Measurements from ENCODE around the gene KLF18.
"Not testable (repeated sequence)": the region's sequence is repeated elsewhere in the genome, so short reads cannot be mapped to it uniquely, and the experiment has no call there.

Gene KLF18

DNA sequence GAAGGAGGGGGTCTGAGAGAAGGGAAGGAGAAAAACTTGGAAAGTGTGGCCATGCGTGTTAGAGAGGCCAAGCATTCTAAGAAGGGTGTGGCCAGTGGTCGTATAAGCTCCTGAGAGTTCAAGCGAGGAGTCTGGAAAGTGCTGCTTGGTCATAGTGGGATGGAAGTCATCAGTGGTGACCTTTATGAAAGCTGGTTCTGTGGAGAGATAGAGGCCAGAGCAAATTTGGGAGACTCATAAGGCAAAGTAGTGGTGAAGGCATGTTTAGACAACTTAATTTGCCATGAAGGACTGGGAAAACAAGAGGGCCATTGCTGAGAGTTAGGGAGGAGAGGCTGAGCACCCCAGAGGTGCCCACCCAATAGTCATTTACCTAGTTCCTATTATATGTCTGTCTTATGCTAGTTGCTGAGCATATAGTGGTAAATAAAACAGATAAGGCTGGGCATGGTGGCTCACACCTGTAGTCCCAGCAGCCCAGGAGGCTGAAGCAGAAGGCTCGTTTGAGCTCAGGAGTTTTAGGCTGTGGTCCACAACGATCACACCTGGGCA, 21.0 kb downstream of the KLF18 start:
- DNase-seq: no peak

DNA sequence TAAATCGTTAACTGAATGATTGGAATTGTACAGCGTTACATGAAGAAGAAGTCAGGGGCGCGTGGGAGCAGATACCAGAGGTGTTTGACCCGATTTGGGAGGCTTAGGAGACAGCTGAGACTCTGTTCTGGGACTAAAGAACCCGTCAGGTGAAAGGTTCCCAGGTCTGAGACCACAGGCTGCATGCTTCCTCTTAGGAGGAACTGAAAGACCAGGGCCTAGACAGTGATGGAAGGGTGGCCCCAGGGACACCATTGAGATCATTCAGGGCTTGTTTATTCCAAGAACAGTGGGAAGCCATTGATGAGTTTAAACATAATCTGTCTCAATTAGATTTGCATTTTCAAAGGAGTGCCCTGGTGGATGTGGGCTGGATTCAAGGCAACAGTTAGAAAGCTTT, 21.9 kb downstream of the KLF18 start:
- DNase-seq: no peak

DNA sequence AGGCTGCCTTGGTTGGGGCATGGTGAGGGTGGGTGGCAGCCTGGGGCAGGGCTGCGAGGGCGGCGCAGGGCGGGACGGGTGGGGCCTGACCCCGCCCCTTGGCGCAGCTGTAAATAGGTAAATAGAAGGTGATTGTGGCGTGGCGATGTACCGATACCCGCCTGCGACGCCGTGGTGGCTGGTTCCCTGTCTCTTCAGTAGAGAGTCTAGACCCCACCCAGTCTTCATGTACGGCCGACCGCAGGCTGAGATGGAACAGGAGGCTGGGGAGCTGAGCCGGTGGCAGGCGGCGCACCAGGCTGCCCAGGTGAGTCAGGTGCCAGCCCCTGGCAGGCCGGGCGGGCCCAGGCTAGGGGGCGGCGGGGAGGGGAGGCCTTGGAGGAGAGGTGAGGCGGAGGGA, 22.7 kb downstream of the KLF18 start, which contains the start of gene KLF17:
KLF17 (plus strand) TSS at position 140 of the 400 bp plus-strand sequence; CDS start at position 227, 87 bp downstream.
- no peak for DNase-seq

DNA sequence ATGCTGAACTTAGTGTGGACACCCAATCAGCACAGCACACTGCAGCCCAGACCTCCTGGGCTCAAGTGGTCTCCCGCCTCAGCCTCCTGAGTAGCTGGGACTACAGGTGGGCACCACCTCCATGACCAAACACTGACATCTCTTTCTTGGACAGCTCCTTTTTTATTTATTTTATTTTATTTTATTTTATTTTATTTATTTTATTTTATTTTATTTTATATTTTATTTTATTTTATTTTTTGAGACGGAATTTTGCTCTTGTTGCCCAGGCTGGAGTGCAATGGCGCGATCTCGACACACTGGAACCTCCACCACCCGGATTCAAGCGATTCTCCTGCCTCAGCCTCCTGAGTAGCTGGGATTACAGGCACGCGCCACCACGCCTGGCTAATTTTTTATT, 24.2 kb downstream of the KLF18 start:
- DNase-seq: not testable (repeated sequence)

DNA sequence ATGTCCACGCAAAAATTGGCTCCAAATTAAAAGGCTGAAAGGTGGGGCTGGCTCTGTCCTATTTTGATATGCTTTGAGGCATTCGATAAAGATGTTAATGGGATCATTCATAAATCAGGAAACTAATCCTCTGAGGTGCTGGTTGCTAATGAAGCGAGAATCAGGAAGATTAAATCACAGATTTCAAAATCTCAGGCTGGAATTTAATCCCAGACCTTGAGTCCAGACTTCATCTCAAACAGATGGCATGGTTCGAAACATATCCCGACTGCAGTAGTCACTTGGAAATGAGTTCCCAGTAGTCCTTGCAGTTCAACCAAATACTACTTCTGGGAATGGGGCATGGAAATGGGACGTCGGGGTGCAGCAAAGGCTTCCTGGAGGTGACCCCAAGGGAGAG, 27.3 kb downstream of the KLF18 start:
- no peak for DNase-seq

DNA sequence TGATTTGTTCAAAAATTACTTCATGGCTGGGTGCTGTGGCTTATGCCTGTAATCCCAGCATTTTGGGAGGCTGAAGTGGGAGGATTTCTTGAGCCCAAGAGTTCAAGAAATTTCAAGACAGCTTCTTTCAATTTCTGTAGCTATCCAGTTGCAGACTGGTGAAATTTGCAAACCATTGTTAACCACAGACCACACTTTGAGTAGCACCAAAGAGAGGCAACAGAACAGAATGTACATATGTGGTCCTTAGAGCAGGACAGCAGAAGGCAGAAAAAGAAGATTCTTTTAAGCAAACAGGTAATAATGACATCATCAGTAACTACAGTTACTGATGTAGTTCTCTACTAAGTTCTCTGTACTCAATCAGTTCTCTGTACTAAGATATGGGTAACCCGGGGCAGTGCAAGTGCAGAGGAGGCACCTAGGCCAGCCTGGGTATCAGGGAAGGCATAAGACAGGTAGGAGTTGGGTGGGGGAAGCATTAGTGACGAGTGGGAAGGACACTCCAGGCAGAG, 28.3 kb downstream of the KLF18 start:
- no peak for DNase-seq

DNA sequence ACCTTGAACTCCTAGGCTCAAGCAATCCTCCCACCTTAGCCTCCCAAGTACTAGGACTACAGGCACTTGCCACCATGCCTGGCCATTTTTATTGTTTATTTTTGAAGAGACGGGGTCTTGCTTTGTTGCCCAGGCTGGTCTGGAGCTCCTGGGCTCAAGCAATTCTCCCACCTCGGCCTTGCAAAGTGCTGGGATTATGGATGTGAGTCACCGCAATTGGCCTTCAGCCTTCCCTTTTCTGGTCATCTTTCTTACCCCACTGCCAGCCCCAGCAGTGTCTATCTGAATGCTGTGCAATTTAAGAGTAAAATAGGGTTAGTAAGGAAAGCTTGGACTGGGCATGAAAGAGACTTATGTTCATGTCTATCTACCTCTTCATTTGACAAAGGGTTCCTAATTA, 28.9 kb downstream of the KLF18 start:
- no peak for DNase-seq

DNA sequence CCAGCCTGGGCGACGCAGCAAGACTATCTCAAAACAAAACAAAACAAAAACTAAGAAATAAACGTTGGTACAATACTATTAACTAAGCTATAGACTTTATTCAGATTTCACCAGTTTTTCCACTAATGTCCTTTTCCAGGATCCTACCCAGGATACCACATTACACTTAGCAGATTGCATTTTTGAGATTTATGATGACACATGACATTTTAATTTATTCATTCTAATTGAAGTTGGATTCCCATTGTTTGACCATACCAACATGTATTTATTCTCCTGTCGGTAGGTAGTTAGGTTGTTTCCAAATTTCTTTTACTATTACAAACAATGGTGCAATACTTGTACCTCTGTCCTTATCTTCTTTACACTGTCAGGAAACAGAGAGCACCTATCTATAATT, 29.6 kb downstream of the KLF18 start:
- no peak for DNase-seq

DNA sequence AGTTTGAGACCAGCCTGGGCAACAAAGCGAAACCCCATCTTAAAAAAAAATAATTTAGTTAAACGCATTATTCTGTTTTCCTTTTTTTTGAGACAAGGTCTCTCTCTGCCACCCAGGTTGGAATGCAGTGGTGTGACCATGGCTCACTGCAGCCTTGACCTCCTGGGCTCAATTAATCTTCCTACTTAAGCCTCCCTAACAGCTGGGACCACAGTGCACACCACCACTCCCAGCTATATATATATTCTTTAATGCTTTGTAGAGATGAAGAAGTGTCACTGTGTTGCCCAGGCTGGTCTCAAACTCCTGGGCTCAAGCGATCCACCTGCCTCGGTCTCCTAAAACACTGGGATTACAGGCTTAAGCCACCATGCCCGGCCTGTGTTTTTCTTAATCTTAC, 30.5 kb downstream of the KLF18 start:
- DNase-seq: no peak

DNA sequence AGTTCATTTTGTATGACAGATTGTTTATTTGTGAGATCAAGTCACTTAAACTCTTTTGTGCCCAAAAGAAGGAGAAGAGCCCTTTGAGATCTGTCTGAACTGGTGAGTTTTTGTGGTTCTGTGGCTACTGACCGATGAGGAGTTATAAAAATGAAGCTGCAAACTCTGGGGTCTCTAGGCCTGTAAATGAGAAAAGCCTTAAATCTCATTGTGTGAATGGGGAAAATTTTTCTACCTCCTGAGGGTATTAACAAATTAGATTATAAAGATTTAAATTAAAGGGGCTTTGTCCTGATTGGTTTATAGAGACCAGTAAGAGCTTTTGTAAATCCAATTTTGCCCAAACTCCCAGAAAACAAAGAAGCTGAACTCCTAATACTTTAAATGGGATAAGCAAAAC, 32.5 kb downstream of the KLF18 start:
- no peak for DNase-seq

DNA sequence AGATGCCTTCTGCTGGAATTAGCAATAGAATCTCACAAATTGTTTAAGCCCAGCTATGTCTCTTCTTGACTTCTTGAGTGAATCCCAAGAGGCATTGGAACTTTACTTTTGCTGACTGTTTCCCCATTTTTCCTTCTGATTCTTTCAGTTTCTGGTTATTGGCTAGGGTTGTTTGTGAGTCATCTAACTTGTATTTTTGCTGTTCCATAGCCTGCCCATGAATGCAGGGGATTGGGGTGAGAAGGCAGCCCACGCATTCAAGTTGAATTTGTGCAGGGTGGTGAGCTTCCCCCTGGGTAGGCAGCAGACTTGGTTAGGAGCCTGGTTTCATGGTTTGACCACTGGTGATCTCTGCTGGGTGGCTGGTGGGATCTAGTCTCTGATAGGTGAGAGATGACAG, 33.2 kb downstream of the KLF18 start:
- no peak for DNase-seq

DNA sequence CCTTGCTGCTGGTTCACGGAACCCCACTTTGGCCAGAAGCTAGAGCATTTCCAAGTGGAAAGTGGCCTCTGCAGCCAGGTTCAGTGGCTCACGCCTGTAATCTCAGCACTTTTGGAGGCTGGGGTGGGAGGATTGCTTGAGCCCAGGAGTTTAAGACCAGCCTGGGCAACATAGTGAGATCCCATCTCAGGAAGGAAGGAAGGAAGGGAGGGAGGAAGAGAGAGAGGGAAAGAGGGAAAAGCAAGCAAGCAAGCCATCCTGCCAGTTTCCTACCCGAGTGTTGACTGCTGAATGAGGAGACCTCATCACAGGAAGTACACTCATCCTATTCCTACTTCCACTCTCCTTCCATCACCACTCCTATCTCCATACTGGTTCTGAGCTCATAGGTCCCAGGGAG, 35.6 kb downstream of the KLF18 start:
- DNase-seq: no peak

DNA sequence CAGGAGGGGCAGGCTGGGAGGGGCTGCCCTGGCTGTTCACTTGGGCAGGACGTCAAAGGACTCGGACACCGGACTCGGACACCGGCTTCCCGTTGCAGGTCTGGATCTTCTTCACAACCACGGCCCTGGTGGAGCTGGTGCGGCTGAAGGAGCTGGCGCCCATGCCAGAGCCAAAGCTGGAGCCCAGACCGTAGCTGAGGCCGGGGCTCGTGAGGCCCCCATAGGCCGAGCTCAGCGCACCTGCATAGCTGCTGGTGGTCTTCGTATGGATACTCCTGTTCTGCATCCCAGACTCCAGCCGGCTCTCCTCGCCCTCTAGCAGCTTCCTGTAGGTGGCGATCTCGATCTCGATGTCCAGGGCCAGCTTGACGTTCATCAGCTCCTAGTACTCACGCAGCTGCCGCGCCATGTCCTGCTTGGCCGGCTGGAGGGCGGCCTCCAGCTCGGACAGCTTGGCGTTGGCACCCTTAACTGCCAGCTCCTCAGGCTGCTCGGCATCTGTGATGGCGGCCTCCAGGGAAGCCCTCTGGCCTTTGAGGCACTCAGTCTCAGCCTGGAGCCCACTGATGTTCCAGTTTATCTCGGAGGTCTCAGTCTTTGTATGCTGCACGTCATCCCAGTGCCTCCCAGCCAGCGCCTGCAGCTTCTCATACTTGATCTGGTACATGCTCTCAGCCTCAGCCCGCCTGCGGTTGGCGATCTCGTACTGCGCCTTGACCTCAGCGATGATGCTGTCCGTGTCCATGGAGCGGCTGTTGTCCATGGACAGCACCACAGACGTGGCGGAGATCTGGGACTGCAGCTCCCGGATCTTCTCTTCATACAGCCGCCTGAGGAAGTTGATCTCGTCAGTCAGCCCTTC, 37.9 kb downstream of the KLF18 start:
- DNase-seq: no peak

DNA sequence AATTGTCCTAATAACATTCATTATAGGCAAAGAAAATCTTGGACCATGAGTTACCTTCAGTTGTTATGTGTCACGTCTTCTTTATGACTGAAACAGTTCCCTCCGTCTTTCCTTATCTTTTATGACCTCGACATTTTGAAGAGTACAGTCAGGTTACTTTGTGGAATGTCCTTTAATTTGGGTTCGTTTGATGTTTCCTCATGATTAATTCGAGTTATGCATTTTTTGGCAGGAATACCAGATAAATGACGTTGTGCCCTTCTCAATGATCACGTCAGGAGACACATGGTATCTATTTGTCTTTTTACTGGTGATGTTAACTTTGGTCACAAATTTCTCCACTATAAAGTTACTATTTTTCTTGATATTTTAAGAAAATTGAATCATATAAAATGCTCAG, 40.1 kb downstream of the KLF18 start:
- DNase-seq: no peak

DNA sequence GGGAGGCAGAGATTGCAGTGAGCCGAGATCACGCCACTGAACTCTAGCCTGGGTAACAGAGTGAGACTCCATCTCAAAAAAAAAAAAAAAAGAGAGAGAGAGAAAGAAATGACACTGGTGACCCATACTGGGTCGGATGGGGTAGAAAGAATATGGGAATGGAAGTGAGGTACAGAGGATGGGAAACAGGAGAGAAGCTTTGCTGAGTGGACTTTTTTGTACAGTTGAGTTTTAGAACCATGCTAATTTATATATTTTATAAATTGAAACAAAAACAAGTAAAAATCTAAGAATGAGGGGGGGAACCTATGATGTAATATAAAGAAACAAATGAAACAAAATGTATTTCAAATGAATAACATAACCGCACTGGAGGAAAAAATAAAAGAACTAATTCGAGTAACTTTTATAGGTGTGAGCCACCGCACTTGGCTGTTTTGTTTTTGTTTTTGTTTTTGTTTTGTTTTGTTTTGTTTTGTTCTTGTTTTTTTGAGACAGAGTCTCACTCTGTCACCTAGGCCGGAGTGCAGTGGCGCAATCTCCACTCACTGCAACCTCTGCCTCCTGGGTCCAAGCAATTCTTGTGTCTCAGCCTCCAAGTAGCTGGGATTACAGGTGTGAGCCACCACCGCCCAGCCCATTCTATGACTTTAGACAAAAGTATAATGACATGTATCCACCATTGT, 41.1 kb downstream of the KLF18 start:
- DNase-seq: no peak

DNA sequence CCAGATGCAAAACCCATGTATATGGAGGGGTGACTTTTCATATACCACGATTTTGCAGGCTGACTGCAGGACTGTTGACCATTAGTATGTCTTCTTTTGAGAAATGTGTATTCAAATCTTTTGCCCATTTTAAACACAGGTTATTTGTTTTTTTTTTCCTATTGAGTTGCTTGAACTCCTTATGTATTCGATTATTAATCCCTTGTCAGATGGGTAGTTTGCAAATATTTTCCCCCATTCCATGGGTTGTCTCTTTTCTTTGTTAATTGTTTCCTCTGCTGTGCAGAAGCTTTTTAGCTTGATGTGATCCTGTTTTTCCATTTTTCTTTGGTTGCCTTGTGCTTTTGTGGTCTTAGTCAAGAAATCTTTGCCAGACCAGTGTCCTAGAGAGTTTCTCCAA, 47.4 kb downstream of the KLF18 start:
- no peak for DNase-seq

DNA sequence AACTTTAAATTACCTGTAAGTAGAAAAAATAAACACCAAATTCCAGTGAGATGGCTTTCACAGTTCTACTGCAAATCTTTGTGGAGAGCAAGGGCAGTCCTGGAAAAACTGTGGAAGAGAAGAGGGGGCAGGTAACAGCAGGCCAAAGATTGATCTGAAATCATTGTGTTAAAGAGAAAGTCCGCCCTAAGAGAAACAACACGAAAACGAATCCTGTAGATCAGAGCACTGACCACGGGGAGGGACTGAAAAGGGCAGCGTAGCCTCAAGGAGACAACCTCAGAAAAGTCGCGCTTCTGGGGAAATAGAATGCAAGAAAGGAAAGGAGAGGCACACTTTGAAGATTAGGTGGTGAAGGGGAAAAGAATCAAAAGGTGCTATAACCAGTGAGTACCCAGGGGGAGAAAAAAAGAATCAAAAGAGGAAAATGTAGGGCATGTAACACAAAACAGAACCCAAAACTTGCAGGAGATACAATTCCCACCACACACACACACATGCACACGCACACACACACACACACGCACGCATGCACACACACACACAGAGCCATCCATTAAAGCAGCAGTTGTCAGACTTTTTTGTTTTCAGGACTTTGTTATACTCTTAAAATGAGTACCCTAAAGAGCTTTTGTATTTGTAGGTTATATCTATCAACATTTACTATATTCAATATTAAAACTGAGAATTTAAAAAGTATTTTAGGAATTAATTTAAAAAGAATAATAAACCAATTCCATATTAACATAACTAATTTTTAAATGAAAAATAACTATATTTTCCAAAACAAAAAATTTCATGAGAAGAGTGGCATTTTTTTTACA, 50.8 kb downstream of the KLF18 start:
- DNase-seq: no peak

DNA sequence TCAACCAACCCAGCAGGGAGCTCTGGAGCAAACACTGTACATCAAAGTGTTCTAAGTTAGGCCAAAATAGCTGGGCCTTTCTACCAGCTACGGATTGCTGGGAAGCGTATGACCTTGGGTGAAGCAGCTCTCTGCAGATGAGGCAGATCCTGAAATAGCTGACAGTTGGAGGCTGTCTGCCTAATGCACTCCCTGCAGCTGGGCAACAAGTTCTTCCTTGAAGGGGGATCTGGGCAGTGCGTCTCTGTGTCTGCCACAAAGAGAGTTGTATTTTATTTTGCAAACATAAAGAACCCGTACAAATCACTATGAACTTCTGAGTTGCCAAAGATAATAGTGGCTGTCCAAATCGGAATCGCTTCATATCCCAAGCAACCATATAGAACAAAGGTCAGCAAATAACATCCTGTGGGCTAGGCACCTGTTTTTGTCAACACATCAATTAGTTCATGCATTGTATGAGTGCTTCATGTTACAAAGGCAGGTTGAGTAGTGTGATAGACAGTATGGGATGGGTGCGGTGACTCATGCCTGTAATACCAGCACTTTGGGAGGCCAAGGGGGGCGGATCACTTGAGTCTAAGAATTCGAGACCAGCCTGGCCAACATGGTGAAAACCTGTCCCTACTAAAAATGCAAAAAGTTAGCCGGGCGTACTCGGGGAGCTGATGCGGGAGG, 51.9 kb downstream of the KLF18 start:
- DNase-seq: no peak
